Measurements from ENCODE around the gene SSC4D.
"Not testable (repeated sequence)": the region's sequence is repeated elsewhere in the genome, so short reads cannot be mapped to it uniquely, and the experiment has no call there.

Gene SSC4D

DNA sequence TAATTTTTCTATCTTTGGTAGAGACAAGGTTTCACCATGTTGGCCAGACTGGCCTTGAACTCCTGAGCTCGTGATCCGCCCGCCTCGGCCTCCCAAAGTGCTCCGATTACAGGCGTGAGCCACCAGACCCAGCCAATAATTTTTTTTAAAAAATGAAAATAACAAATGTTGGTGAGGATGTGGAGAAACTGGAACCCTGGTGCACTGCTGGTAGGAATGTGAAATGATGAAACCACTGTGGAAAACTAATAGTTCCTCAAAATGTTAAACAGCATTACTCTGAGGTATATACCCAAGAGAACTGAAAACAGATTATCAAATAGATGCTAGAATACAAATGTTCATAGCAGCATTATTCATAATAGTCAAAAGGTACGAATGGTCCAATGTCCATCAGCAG is 27.7 kb downstream of the SSC4D start:
- no peak for DNase-seq

DNA sequence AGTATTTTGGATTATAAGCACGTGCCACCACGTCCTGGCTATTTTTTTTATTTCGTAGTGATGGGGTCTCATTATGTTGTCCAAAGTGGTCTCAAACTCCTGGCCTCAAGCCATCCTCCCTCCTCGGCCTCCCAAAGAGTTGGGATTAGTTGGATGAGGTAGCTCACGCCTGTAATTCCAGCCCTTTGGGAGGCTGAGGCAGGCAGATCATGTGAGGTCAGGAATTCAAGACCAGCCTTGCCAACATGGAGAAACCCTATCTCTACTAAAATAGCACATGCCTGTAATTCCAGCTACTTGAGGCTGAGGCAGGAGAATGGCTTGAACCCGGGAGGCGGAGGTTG is 28.9 kb downstream of the SSC4D start:
- no peak for DNase-seq

- no peak for DNase-seq
These were observed 32.1 kb downstream of the SSC4D start for GRCh38 chr7:76377186-76377918.

DNA sequence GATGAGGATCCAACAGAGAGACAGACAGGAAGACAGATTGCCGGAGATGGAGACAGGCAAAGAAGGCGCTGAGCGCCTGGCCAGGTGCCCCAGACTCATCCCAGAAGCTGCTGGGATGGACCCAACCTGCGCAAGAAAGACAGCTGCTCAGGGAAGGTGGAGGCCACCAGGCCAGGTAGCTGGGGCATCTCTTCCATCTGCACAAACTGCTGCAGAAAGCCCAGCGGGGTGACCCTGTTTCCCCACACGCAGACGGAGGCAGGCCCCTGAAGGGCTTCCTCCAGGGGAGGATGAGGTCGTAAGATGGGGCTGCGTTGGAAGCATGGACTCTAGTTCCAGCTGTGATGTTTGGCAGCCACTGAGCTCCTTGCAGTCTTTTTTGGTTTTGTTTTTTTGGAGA is 34.2 kb downstream of the SSC4D start:
- no peak for DNase-seq

DNA sequence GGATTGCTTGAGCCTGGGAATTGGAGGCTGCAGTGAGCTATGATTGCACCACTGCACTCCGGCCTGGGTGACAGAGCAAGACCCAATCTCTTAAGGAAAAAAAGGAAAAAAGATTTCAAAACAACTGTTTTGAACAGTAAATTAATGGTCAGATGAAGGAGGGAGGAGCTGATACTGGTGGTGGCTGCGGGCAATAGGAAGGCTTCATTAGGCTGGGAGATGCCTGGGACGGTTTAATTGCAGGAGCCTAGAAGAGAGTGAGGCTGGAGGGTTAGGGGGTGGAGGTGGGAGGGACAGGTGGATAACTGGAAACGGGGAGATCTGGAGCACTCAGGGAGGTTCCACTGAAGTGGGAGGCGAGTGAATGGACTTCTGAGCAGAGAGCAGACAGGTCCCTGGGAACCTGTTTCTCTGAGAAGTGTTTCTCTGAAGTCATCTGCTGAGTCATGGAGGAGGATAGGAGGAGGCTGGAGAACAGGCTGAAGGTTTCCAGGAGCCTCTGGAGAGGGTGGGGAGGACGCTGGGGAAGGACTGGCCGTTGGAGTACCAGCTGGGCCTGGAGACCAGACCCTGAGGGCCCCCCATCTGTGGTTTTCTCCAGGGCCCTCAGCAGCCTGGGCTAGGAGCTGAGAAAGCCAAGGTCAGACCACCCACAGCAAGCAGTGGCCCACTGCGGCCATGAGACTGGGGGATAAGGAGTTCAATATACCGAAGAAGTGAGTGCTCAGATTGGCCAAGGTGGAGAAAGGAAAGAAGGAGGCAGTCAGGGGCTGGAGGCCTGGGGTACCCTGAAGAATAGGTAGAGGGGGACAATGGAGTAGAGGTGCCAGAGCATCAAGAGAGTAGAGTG is 36.3 kb downstream of the SSC4D start:
- DNase-seq = no peak

DNA sequence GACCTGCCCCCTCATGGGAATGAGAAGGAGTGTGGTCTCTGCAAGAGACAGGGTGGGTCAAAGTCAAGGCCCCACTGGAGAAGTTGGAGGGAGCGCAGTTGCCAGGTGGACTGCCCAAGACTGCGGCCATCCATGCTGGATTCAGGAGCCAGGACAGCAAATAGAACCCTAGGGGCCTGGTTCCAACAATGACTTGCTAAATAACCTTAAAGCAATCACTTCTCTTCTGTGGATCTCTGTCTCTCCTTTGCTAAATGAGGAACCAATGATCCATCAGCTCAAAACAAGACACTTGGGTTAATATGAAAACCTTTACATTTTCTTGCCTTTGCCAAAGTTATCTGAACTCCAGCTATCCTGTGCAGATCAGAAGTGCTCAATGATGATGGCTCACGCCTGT is 38.1 kb downstream of the SSC4D start:
- DNase-seq = no peak

DNA sequence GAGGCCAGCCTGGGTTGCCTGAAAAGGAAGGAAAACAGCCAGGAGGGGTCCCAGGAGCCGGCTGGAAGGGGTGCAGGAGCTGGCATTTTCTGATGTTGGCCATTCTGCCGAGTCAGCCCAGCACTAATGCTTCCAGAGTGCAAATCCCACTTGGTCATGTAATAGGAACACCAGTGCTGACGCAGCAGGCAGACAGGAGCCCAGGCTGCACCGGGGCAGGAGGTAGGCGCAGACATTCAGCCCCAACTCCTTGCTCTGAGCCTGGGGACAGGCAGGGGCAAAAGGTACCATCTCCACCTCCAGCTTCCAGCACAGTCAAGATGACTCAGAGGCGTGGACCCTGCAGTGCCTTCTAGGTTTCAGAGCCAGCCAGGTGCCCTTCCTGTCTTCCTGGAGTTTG is 40.5 kb downstream of the SSC4D start:
- no peak for DNase-seq

GRCh38 chr7:76368190-76368589 is 41.3 kb downstream of the SSC4D start:
- no peak for DNase-seq

GRCh38 chr7:76364198-76364584 is 45.3 kb downstream of the SSC4D start:
- no peak for DNase-seq

DNA sequence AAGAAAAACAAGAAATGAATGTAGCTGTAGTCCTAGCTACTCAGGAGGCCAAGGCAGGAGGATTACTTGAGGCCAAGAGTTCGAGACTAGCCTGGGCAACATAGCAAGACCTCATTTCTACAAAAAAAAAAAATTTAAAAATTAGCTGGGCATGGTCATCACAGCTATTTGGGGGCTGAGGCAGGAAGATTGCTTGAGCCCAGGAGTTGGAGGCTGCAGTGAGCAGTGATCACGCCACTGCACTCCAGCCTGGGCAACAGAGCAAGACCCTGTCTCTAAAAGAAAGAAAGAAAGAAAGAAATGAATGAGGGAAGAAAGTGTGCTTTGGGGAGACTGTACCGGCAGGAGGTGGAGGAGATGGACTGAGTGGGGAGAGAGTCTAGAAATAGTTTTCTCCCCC is 45.7 kb downstream of the SSC4D start:
- not testable (repeated sequence) for DNase-seq

GRCh38 chr7:76359978-76360638 is 49.4 kb downstream of the SSC4D start:
- DNase-seq = no peak

- peak; percentile 66 for DNase-seq
These were observed 50.2 kb downstream of the SSC4D start for GRCh38 chr7:76359111-76359977.

DNA sequence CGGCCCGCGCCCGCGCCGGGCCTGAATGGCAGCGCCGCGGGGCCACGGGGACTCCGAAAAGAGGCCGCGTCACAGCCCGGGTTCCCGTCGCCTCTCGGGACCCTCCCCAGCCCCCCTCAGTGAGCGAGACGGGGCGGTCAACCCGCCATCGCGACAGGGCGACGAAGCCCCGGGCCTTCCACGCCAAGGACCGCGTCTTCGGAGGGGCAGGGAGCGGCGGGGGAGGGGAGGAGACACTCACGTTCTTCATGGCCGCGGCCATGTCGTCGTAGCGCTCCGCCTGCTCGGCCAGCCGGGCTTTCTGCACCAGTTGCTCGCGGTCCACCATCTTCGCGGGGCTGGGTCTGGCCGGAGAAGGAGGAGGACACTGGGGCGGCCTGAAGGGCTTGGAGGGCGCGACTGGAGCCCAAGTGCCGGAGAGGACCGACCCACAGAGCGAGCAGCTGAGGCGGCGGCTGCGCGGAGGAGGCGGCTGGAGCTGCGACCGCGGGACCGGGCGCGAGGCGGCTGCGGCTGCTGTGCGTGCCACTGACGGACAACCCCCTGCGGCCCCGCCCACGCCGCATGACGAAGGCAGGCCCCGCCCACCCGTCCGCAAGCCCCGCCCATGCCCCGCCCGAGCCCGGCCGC is 50.9 kb downstream of the SSC4D start, which contains the start of gene YWHAG:
YWHAG (minus strand) TSS at position 511 of the 630 bp plus-strand sequence; CDS start at position 328, 183 bp downstream.
- DNase-seq = peak; percentile 61

DNA sequence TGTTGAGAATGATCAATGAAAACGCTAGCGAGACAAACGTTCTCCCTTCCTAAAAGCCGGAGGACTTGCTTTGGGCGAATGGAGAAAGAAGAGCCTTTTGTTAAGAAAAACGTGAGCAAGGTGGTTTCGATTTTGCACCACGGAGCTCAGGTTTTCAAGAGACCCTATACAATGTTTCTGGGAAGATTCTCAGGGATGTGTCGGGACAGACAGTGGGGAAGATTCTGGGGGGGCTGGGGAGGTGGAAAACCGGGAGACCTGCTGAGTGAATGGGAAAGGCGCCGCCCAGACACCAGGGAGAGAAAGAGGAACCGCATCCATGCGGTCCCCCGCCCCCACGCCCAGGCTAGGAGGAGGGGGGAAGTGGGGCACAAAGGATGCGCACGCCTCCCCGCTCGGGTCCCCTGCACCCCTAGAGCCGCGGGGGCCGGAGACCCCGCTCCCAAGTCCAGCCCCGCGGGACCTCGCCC is 51.5 kb downstream of the SSC4D start:
- DNase-seq = no peak

GRCh38 chr7:76357475-76358010 is 52.0 kb downstream of the SSC4D start:
- no peak for DNase-seq

GRCh38 chr7:76356823-76357222 is 52.7 kb downstream of the SSC4D start:
- DNase-seq = no peak

DNA sequence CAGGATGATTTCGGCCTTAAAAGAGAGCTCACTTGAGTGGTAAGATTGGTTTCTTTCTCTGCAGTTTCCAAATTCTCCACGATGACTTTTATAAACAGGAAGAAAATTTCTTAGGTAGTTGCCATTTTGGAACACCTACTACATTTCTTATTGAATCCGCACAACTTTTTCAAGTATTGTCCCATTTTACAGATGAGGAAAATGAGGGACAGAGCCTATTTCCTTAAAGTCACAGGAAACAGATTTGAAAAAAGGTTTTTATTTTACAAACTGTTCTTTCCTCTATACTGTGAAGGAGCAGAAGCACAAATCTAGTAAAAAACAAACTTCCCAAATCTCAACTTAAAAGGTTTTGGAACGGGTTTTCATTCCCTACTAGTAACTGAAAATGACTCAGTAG is 53.4 kb downstream of the SSC4D start:
- DNase-seq = no peak

- DNase-seq = no peak
These were observed 54.3 kb downstream of the SSC4D start for GRCh38 chr7:76354981-76355730.

DNA sequence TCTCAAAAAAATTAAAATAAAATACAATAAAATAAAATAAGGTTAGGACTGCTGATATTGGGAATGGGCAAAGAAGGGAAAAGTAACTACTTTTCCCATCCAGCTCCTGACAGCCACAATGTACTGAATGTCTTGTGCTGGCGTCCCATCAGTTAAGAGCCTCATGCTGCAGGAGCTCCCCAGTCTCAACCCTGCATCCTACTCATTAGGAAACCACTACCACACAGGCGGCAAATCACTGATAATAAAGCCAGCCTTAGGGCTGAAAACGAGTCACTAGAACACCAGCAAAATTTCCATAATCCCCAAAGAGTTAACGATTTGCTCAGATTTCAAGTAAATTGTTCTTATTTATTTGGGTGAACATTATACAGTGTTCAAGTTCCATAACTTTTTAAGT is 55.0 kb downstream of the SSC4D start:
- no peak for DNase-seq

- no peak for DNase-seq
These were observed 55.8 kb downstream of the SSC4D start for GRCh38 chr7:76353744-76354143.

GRCh38 chr7:76352193-76352592 is 57.3 kb downstream of the SSC4D start:
- no peak for DNase-seq

Data from cortex of kidney (tissue), 1 donor.